ENCODE measurements around the gene AIMP2. TPM values are rescaled to one million over a fixed set of nuclear protein-coding genes. Genes with fewer than 3 reads are reported as not detected.
"Not testable (repeated sequence)": the region's sequence is repeated elsewhere in the genome, so short reads cannot be mapped to it uniquely, and the experiment has no call there.

The AIMP2 gene
- 10 to 100 TPM in 4 of 6 donors, 1 to 10 TPM in 2; 7.6 to 15.7 (median 11.1) TPM for total RNA-seq
- 10 to 100 TPM in 1 of 2 donors, 1 to 10 TPM in 1; 6.6 to 13.1 TPM for polyA plus RNA-seq

GRCh38 chr7:6008668-6009611 is at the start of gene AIMP2, which contains the start of gene PMS2:
AIMP2 (plus strand) TSS chr7:6009272; CDS start chr7:6009364, 92 bp downstream.
PMS2 (minus strand) TSS chr7:6009049; CDS start chr7:6009019, 30 bp downstream.
- Histone ChIP-seq H3K4me3 (peak within 1 kb of the TSS; percentile 61 to 70 (median 64)), H3K36me3 (no peaks in the 10 kb centered on the region), H3K27ac (peak within 1 kb of the TSS; percentile 85 to 94 (median 88)), H3K27me3 (no peaks in the 10 kb centered on the region), H3K9me3 (no peaks in the 10 kb centered on the region), H3K4me1 (peaks cover 0 to 18% (median 6%) of the 10 kb centered on the region in 3 donors)
- peak; percentile 93 to 99 (median 98) for DNase-seq
- peak; percentile 95 to 97 (median 96) for ATAC-seq
- WGBS, 2 donors, result 0% methylated on average over 84 of the region's 84 CpGs
- peak; percentile 83 for FAIRE-seq
- intact Hi-C loops (cut with DNase I), result no loop called here
- TF ChIP-seq CTCF (IDR thresholded peaks at IDR 0.05), result no peak

- H3K4me1 ChIP-seq; H3K36me3 ChIP-seq; H3K9me3 ChIP-seq; H3K4me3 ChIP-seq; ATAC-seq; FAIRE-seq; H3K27me3 ChIP-seq; intact Hi-C loops (cut with DNase I); H3K27ac ChIP-seq: not testable (repeated sequence)
- DNase-seq, result peak in 1 of 6 donors; percentile 42
- WGBS, 2 donors, result no CpG with 5 or more reads among the region's 13 CpGs
These were observed 45.9 kb upstream of the AIMP2 start for GRCh38 chr7:5963205-5963604.

- H3K27me3 ChIP-seq; H3K4me1 ChIP-seq; H3K27ac ChIP-seq; H3K9me3 ChIP-seq; intact Hi-C loops (cut with DNase I); H3K36me3 ChIP-seq; FAIRE-seq; H3K4me3 ChIP-seq; DNase-seq; ATAC-seq: not testable (repeated sequence)
- WGBS, 2 donors, result 91 to 97% methylated on average over 4 of the region's 7 CpGs
These were observed 45.3 kb upstream of the AIMP2 start for GRCh38 chr7:5963810-5964209.

GRCh38 chr7:5970347-5970911 is 38.6 kb upstream of the AIMP2 start, which contains the start of gene RSPH10B:
RSPH10B (minus strand) TSS chr7:5970689; CDS start chr7:5967116, 3,573 bp downstream.
- not testable (repeated sequence) for FAIRE-seq

GRCh38 chr7:5973580-5973979 is 35.5 kb upstream of the AIMP2 start:
- H3K27ac ChIP-seq; H3K4me3 ChIP-seq; FAIRE-seq; H3K9me3 ChIP-seq; H3K4me1 ChIP-seq; intact Hi-C loops (cut with DNase I); ATAC-seq; DNase-seq; H3K27me3 ChIP-seq; H3K36me3 ChIP-seq: not testable (repeated sequence)
- WGBS, 2 donors, result no CpG with 5 or more reads among the region's 8 CpGs

More at GRCh38 chr7:5970347-5970911, 38.6 kb upstream of the AIMP2 start, which contains the start of gene RSPH10B:
- H3K27me3 ChIP-seq; H3K27ac ChIP-seq; H3K4me3 ChIP-seq; H3K4me1 ChIP-seq; H3K36me3 ChIP-seq; H3K9me3 ChIP-seq; DNase-seq; intact Hi-C loops (cut with DNase I): not testable (repeated sequence)
- WGBS, 2 donors, result 20 to 29% methylated on average over 10 to 25 of the region's 43 CpGs
- ATAC-seq, result peak in 3 of 4 donors; percentile 35 to 43 (median 42)

GRCh38 chr7:5979680-5980314 is 29.3 kb upstream of the AIMP2 start:
- DNase-seq; FAIRE-seq; H3K36me3 ChIP-seq; H3K4me1 ChIP-seq; intact Hi-C loops (cut with DNase I); H3K9me3 ChIP-seq; H3K27ac ChIP-seq; H3K4me3 ChIP-seq; H3K27me3 ChIP-seq: not testable (repeated sequence)
- peak in 3 of 4 donors; percentile 38 to 68 (median 42) for ATAC-seq
- 58 to 70% methylated on average over 1 to 2 of the region's 12 CpGs for WGBS, 2 donors

GRCh38 chr7:5987061-5987460 is 22.0 kb upstream of the AIMP2 start:
- H3K4me1 ChIP-seq, H3K36me3 ChIP-seq, FAIRE-seq: not testable (repeated sequence)

More at GRCh38 chr7:5987061-5987460, 22.0 kb upstream of the AIMP2 start:
- H3K27ac ChIP-seq; H3K4me3 ChIP-seq; ATAC-seq; H3K27me3 ChIP-seq; intact Hi-C loops (cut with DNase I); DNase-seq; H3K9me3 ChIP-seq: not testable (repeated sequence)
- 90 to 92% methylated on average over 15 of the region's 15 CpGs for WGBS, 2 donors
